Mucosa of rectum (tissue), 2 donors: Measurements from ENCODE around the gene PCCB.
"Not testable (repeated sequence)": the region's sequence is repeated elsewhere in the genome, so short reads cannot be mapped to it uniquely, and the experiment has no call there.

Experiments
- H3K27ac ChIP-seq, 2 donors: one replicate each; pipeline ENCODE4 v1.7.0; 2013; ENCODE audit warnings: inconsistent platforms in 2 of 2, low read depth in 2 of 2, low read length in 2 of 2
- H3K27me3 ChIP-seq, 2 donors: one replicate each; pipeline ENCODE4 v1.7.0; 2013; ENCODE audit warnings: low read length in 2 of 2; ENCODE audit not compliant: control insufficient read depth in 2 of 2, insufficient read depth in 2 of 2
- H3K36me3 ChIP-seq, 2 donors: one replicate each; pipeline ENCODE4 v1.7.0; 2013; ENCODE audit warnings: low read length in 2 of 2; ENCODE audit not compliant: control insufficient read depth in 2 of 2, insufficient read depth in 2 of 2
- H3K4me1 ChIP-seq, 2 donors: one replicate each; pipeline ENCODE4 v1.7.0; 2013; ENCODE audit warnings: low read length in 2 of 2, mild to moderate bottlenecking in 1 of 2; ENCODE audit not compliant: control insufficient read depth in 2 of 2, insufficient read depth in 2 of 2
- H3K4me3 ChIP-seq, 2 donors: one replicate each; pipeline ENCODE4 v1.7.0; 2013; ENCODE audit warnings: low read length in 2 of 2
- H3K9ac ChIP-seq, 2 donors: one replicate each; pipeline ENCODE4 v1.7.0; 2013; ENCODE audit warnings: low read length in 2 of 2, low read depth in 1 of 2, mild to moderate bottlenecking in 1 of 2
- H3K9me3 ChIP-seq, 2 donors: one replicate each; pipeline ENCODE4 v1.7.0; 2013; ENCODE audit warnings: low read length in 2 of 2; ENCODE audit not compliant: control insufficient read depth in 2 of 2
- donor health status: healthy.
- donor health status: Normal muscosa, but diverticular disease.

PCCB gene

GRCh38 chr3:136305879-136306278 is 55.7 kb downstream of the PCCB start:
- Histone ChIP-seq H3K36me3 (peaks cover 3 to 12% of the 10 kb centered on the region in 2 donors), H3K27me3 (no peaks in the 10 kb centered on the region), H3K27ac (no peak overlapping the region), H3K4me1 (no peaks in the 10 kb centered on the region), H3K9me3 (no peaks in the 10 kb centered on the region), H3K4me3 (no peak overlapping the region), H3K9ac (no peak overlapping the region)

GRCh38 chr3:136311261-136311660 is 61.1 kb downstream of the PCCB start:
- Histone ChIP-seq H3K9ac (no peak overlapping the region), H3K4me1 (no peaks in the 10 kb centered on the region), H3K9me3 (no peaks in the 10 kb centered on the region), H3K36me3 (peaks cover 3% of the 10 kb centered on the region in 2 donors), H3K4me3 (no peak overlapping the region), H3K27ac (no peak overlapping the region), H3K27me3 (no peaks in the 10 kb centered on the region)

- H3K27ac ChIP-seq, result no peak overlapping the region
- H3K9me3 ChIP-seq, result no peaks in the 10 kb centered on the region
- H3K27me3 ChIP-seq, result no peaks in the 10 kb centered on the region
- no peak overlapping the region for H3K9ac ChIP-seq
- no peaks in the 10 kb centered on the region for H3K4me1 ChIP-seq
- peaks cover 3% of the 10 kb centered on the region in 2 donors for H3K36me3 ChIP-seq
- H3K4me3 ChIP-seq, result no peak overlapping the region
Measured at GRCh38 chr3:136311968-136312367, 61.8 kb downstream of the PCCB start.

GRCh38 chr3:136326316-136326715 is 76.2 kb downstream of the PCCB start:
- H3K4me1 ChIP-seq, result no peaks in the 10 kb centered on the region
- H3K9ac ChIP-seq, result no peak overlapping the region
- peaks cover 0 to 2% of the 10 kb centered on the region in 2 donors for H3K9me3 ChIP-seq
- H3K27ac ChIP-seq, result no peak overlapping the region
- H3K36me3 ChIP-seq, result peaks cover 27 to 32% of the 10 kb centered on the region in 2 donors
- H3K27me3 ChIP-seq, result no peaks in the 10 kb centered on the region
- H3K4me3 ChIP-seq, result no peak overlapping the region

- peaks cover 0 to 2% of the 10 kb centered on the region in 2 donors for H3K9me3 ChIP-seq
- H3K36me3 ChIP-seq, result peaks cover 27 to 30% of the 10 kb centered on the region in 2 donors
- no peak overlapping the region for H3K27ac ChIP-seq
- no peaks in the 10 kb centered on the region for H3K4me1 ChIP-seq
- H3K27me3 ChIP-seq, result no peaks in the 10 kb centered on the region
- no peak overlapping the region for H3K4me3 ChIP-seq
- no peak overlapping the region for H3K9ac ChIP-seq
Measured at GRCh38 chr3:136327671-136328070, 77.5 kb downstream of the PCCB start.

- no peaks in the 10 kb centered on the region for H3K4me1 ChIP-seq
- H3K9ac ChIP-seq, result no peak overlapping the region
- no peaks in the 10 kb centered on the region for H3K9me3 ChIP-seq
- no peaks in the 10 kb centered on the region for H3K27me3 ChIP-seq
- H3K27ac ChIP-seq, result no peak overlapping the region
- no peak overlapping the region for H3K4me3 ChIP-seq
- H3K36me3 ChIP-seq, result peaks cover 33 to 34% of the 10 kb centered on the region in 2 donors
Measured at GRCh38 chr3:136329593-136329992, 79.5 kb downstream of the PCCB start.

- H3K9ac ChIP-seq, result no peak overlapping the region
- peaks cover 40 to 41% of the 10 kb centered on the region in 2 donors for H3K36me3 ChIP-seq
- H3K27me3 ChIP-seq, result no peaks in the 10 kb centered on the region
- H3K4me1 ChIP-seq, result no peaks in the 10 kb centered on the region
- no peak overlapping the region for H3K27ac ChIP-seq
- H3K9me3 ChIP-seq, result no peaks in the 10 kb centered on the region
- no peak overlapping the region for H3K4me3 ChIP-seq
Measured at GRCh38 chr3:136330900-136331299, 80.8 kb downstream of the PCCB start.

GRCh38 chr3:136332302-136332701 is 82.2 kb downstream of the PCCB start:
- H3K4me1 ChIP-seq, result no peaks in the 10 kb centered on the region
- H3K27me3 ChIP-seq, result no peaks in the 10 kb centered on the region
- no peak overlapping the region for H3K27ac ChIP-seq
- no peak overlapping the region for H3K4me3 ChIP-seq
- no peaks in the 10 kb centered on the region for H3K9me3 ChIP-seq
- peaks cover 30 to 39% of the 10 kb centered on the region in 2 donors for H3K36me3 ChIP-seq
- no peak overlapping the region for H3K9ac ChIP-seq

- Histone ChIP-seq H3K36me3 (peaks cover 28 to 40% of the 10 kb centered on the region in 2 donors), H3K27ac (no peak overlapping the region), H3K9me3 (no peaks in the 10 kb centered on the region), H3K4me1 (no peaks in the 10 kb centered on the region), H3K4me3 (no peak overlapping the region), H3K9ac (no peak overlapping the region), H3K27me3 (no peaks in the 10 kb centered on the region)
Measured at GRCh38 chr3:136332776-136333175, 82.6 kb downstream of the PCCB start.

- Histone ChIP-seq H3K4me1 (no peaks in the 10 kb centered on the region), H3K4me3 (no peak overlapping the region), H3K9me3 (no peaks in the 10 kb centered on the region), H3K36me3 (peaks cover 19 to 26% of the 10 kb centered on the region in 2 donors), H3K9ac (no peak overlapping the region), H3K27ac (no peak overlapping the region), H3K27me3 (no peaks in the 10 kb centered on the region)
Measured at GRCh38 chr3:136334209-136334608, 84.1 kb downstream of the PCCB start.

- not testable (repeated sequence) for H3K9ac ChIP-seq, H3K27me3 ChIP-seq, H3K4me1 ChIP-seq, H3K9me3 ChIP-seq, H3K27ac ChIP-seq, H3K4me3 ChIP-seq
- peaks cover 19 to 24% of the 10 kb centered on the region in 2 donors for H3K36me3 ChIP-seq
Measured at GRCh38 chr3:136334726-136335125, 84.6 kb downstream of the PCCB start.
